Activated T-helper 17 cell treated with anti-CD3 and anti-CD28 coated beads, Interleukin-2, amount 50 U/mL, for 72 hours (primary cell): ENCODE data around the gene PTPRR. TPM values are rescaled to one million over a fixed set of nuclear protein-coding genes. Genes with fewer than 3 reads are reported as not detected.
A peak's percentile ranks its signal among the peaks of the same experiment; 100 is the strongest.
"Not testable (repeated sequence)": the region's sequence is repeated elsewhere in the genome, so short reads cannot be mapped to it uniquely, and the experiment has no call there.

ENCODE experiments used
- ATAC-seq: fragments of 150-1000 bp; cut with Tn5 transposase; replicated peaks from 2 replicates; pipeline ENCODE4 v1.10.0; 2021; ENCODE audit warnings: mild to moderate bottlenecking, moderate library complexity
- H3K27ac Mint-ChIP-seq: one replicate; pipeline ENCODE4 v1.8.0; 2022; ENCODE audit warnings: mixed read lengths
- H3K27me3 Mint-ChIP-seq: one replicate; pipeline ENCODE4 v1.8.0; 2022; ENCODE audit warnings: mixed read lengths
- H3K36me3 Mint-ChIP-seq: one replicate; pipeline ENCODE4 v1.8.0; 2022; ENCODE audit warnings: low read depth, mild to moderate bottlenecking, mixed read lengths
- H3K4me1 Mint-ChIP-seq: one replicate; pipeline ENCODE4 v1.8.0; 2022; ENCODE audit warnings: mixed read lengths
- H3K4me3 Mint-ChIP-seq: one replicate; pipeline ENCODE4 v1.8.0; 2022; ENCODE audit warnings: mild to moderate bottlenecking, mixed read lengths
- H3K9me3 Mint-ChIP-seq: one replicate; pipeline ENCODE4 v1.8.0; 2022; ENCODE audit warnings: mixed read lengths
- total RNA-seq, 2 donors: library from RNA; stranded (reverse); gene quantifications; one replicate each; pipeline ENCODE4 v1.2.3, GENCODE V29; 2022

PTPRR gene
- total RNA-seq, 2 donors from 2014 or later: not detected

DNA sequence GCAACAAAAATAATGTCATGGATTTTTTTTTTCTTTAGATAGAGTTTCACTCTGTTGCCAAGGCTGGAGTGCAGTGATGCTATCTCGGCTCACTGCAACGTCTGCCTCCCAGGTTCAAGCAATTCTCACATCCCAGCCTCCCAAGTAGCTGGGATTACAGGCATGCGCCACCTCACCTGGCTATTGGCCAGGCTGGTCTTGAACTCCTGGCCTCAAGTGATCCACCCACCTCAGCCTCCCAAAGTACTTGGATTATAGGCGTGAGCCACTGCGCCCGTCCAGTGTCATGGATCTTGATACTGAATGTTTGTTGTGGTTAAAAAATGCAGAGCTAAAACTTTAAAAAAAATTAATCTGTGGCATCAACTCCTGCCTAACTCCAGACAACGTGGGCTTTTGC lies 175.5 kb downstream of the PTPRR start:
- no peak overlapping the region for H3K4me3 Mint-ChIP-seq
- no peaks in the 10 kb centered on the region for H3K9me3 Mint-ChIP-seq
- no peaks in the 10 kb centered on the region for H3K36me3 Mint-ChIP-seq
- no peak for ATAC-seq
- H3K4me1 Mint-ChIP-seq: no peaks in the 10 kb centered on the region
- H3K27ac Mint-ChIP-seq: no peak overlapping the region
- H3K27me3 Mint-ChIP-seq: peaks cover 16% of the 10 kb centered on the region

DNA sequence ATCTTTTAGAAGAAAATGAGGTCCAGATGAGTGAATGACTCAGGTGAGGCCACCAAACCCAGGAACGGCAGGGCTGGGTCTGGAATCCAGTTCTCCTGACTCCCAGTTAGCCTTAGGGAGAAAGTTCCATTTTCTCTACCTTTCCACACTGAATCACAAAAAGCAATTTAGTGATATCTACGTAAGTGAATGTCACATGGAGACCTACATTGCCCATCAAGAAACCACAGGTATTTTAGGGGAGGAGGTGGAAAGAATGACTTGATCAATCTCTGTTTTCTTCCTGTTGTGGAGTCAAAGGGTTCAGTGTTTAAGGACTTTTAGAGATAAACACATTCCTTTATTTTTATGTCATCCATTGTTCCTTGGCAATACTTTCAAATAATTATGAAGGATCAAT lies 176.4 kb downstream of the PTPRR start:
- ATAC-seq: no peak
- no peaks in the 10 kb centered on the region for H3K36me3 Mint-ChIP-seq
- no peaks in the 10 kb centered on the region for H3K4me1 Mint-ChIP-seq
- H3K27me3 Mint-ChIP-seq: peaks cover 23% of the 10 kb centered on the region
- no peak overlapping the region for H3K27ac Mint-ChIP-seq
- no peak overlapping the region for H3K4me3 Mint-ChIP-seq
- no peaks in the 10 kb centered on the region for H3K9me3 Mint-ChIP-seq

DNA sequence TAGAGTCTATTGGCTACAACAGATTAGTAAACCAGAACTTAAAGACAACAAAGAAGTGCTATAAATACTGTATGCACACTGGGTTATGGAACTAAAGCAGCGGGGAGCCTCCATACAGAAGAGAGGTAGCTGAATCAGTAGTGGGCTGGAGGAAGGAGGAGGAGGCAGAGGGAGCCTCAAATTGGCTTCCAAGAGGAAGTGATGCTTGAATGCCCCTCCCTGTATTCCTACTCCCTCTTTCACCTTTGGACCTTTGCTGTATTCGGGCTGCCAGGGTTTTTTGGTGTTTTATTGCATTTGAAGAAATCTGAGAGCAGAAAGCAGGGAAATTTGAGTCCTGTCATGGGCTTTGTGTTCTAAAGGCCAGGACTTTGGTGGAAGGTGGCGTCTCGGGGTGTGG lies 179.3 kb downstream of the PTPRR start:
- Mint-ChIP-seq H3K4me1 (no peaks in the 10 kb centered on the region), H3K27ac (no peak overlapping the region), H3K4me3 (no peak overlapping the region), H3K36me3 (no peaks in the 10 kb centered on the region), H3K27me3 (peaks cover 18% of the 10 kb centered on the region), H3K9me3 (no peaks in the 10 kb centered on the region)
- no peak for ATAC-seq

DNA sequence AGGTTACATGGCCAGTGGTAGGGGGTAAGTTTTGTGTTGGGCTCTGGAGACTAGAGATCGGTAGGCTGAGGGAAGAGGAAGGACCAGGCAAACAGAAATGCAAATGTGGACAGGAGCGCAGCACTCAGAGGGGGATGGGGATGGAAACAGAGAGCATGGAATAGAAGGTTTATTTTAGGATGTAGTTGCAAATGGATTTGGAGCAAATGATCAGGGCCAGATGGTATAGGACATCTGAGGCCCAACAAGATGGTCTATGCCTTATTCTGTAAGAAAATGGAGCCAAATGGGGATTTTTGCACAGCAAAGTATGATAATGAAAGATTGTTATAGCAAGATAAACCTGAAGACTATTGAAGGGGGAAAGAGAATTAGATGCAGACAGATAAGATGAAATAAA lies 180.8 kb downstream of the PTPRR start:
- no peak for ATAC-seq
- Mint-ChIP-seq H3K9me3 (no peaks in the 10 kb centered on the region), H3K27ac (no peak overlapping the region), H3K27me3 (peaks cover 21% of the 10 kb centered on the region), H3K36me3 (no peaks in the 10 kb centered on the region), H3K4me1 (no peaks in the 10 kb centered on the region), H3K4me3 (no peak overlapping the region)

DNA sequence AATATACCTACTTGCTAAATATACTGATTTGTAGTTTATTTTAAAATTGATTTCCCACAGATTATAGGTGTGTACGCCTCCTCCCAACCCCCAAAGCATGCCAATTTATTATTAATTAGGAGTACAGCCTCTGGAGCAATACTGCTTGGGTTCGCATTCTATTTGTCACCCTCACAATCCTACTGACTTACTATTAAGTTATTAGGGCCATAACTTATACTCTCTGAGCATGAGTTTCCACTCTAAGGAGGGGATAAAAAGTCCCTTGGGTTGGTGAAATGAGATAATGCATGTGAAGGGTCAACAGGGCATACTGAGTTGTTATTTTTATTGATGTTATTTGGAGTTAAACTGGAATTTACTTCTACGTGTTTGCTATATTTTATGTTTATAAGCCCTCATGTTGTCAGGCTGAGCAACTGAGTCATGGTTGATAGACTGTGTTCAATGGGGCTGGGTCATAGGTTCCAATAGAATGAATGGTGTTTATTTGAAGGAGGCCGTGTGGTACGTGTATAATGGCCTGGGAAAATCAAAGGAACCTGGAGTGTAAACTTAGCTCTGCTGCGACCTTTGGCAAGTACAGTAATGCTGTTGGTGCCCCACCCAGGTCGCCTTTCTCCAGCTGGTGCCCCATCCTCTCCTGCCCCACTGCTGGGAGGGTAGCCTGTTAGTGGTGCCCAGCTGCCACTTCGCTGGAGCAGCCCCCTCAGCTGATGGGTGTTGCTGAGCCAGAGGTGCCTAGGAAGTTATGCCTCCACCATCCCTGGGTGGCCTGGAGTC lies 184.0 kb downstream of the PTPRR start:
- ATAC-seq: no peak
- H3K4me3 Mint-ChIP-seq: no peak overlapping the region
- H3K4me1 Mint-ChIP-seq: no peaks in the 10 kb centered on the region
- H3K9me3 Mint-ChIP-seq: no peaks in the 10 kb centered on the region
- H3K36me3 Mint-ChIP-seq: no peaks in the 10 kb centered on the region
- peaks cover 19% of the 10 kb centered on the region for H3K27me3 Mint-ChIP-seq
- H3K27ac Mint-ChIP-seq: no peak overlapping the region

DNA sequence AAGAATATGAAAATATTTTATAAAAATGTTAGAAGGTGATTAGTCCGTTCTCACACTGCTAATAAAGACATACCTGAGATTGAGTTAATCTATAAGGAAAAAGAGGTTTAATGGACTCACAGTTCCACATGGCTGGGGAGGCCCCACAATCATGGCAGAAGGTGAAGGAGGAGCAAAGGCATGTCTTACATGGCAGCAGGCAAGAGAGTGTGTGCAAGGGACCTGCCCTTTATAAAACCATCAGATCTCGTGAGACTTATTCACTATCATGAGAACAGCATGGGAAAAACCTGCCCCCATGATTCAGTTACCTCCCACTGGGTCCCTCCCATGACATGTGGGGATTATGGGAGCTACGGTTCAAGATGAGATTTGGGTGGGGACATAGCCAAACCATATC lies 185.3 kb downstream of the PTPRR start:
- H3K4me3 Mint-ChIP-seq: not testable (repeated sequence)
- H3K27me3 Mint-ChIP-seq: peaks cover 15% of the 10 kb centered on the region

DNA sequence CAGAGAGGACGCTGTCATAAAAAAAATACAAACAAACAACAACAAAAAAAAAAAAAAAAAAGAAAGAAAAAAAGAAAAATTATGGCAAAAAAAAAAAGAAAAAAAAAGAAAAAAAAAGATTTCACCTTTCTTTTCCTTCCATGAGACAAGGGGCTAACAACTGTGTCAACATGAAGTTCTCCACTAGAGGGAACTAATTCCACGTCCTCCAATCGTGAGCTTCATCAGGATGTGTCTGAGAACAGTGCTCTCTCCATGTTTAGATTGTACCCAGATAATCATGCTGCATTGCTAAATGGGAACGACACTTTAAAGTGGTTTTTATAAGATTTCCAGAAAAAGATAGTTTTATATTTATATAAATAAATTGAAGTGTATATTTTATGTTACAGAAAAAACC lies 187.2 kb downstream of the PTPRR start:
- Mint-ChIP-seq H3K4me3 (no peak overlapping the region), H3K27ac (no peak overlapping the region), H3K9me3 (no peaks in the 10 kb centered on the region), H3K36me3 (no peaks in the 10 kb centered on the region), H3K27me3 (peaks cover 8% of the 10 kb centered on the region), H3K4me1 (no peaks in the 10 kb centered on the region)
- ATAC-seq: peak; percentile 56

More for the DNA sequence above, 185.3 kb downstream of the PTPRR start:
- not testable (repeated sequence) for H3K9me3 Mint-ChIP-seq, ATAC-seq, H3K27ac Mint-ChIP-seq, H3K36me3 Mint-ChIP-seq, H3K4me1 Mint-ChIP-seq

DNA sequence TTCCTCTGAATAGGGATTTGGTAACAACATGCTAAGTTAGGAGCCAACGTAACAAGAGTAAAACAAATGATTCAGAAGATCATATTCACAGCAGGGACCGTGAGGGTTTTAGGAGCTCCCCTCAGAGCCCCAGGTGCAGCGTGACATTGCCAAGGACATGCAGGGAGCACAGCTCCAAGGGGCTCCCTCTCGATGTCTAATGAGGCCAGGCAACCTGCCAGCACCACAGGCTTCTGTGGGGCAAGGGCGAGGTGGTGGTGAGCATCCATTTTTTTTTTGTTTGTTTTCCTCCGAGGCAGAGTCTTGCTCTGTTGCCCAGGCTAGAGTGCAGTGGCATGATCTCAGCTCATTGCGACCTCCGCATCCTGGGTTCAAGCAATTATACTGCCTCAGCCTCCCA lies 188.3 kb downstream of the PTPRR start:
- H3K27ac Mint-ChIP-seq: no peak overlapping the region
- no peak overlapping the region for H3K4me3 Mint-ChIP-seq
- ATAC-seq: no peak
- no peaks in the 10 kb centered on the region for H3K4me1 Mint-ChIP-seq
- H3K9me3 Mint-ChIP-seq: no peaks in the 10 kb centered on the region
- H3K36me3 Mint-ChIP-seq: no peaks in the 10 kb centered on the region
- H3K27me3 Mint-ChIP-seq: peaks cover 8% of the 10 kb centered on the region

DNA sequence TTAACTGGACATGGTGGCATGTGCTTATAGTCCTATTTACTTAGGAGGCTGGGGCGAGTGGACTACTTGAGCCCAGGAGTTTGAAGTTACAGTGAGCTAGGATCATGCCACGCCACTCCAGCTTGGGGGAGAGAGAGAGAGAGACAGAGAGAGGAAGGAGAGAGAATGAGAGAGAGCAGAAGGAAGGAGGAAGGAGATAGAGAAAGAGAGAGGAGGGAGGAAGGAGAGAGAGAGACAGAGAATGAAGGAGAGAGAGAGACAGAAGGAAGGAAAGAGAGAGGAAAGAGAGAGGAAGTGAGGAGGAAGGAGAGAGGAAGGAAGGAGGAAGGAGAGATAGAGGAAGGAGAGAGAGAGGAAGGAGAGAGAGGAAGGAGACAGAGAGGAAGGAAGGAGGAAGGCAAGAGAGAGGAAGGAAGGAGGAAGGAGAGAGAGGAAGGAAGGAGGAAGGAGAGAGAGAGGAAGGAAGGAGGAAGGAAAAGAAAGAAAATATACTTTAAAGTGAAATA lies 189.8 kb downstream of the PTPRR start:
- H3K27ac Mint-ChIP-seq: no peak overlapping the region
- H3K4me1 Mint-ChIP-seq: no peaks in the 10 kb centered on the region

DNA sequence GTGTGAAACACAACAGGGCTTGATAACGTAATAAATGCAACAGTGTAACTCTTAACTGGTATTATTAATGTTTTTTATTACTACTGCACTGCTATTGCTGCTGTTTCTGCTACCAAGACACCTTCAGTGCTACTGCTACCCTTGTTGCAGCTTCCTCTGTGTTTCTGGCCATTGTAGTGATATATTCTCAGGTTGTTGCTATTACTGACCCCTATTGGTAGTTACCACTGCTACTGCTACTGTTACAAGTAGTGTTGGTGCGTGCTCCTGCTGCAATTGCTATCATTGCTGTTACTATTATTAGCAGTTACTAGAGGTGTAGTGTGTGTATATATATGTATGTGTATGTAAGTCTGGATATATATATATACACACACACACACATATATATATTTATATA lies 196.1 kb downstream of the PTPRR start:
- Mint-ChIP-seq H3K4me3 (no peak overlapping the region), H3K4me1 (peaks cover 8% of the 10 kb centered on the region), H3K9me3 (no peaks in the 10 kb centered on the region), H3K36me3 (no peaks in the 10 kb centered on the region), H3K27ac (no peak overlapping the region), H3K27me3 (peaks cover 3% of the 10 kb centered on the region)
- ATAC-seq: no peak

More for the DNA sequence above, 189.8 kb downstream of the PTPRR start:
- no peak for ATAC-seq
- H3K4me3 Mint-ChIP-seq: no peak overlapping the region
- H3K36me3 Mint-ChIP-seq: no peaks in the 10 kb centered on the region
- peaks cover 8% of the 10 kb centered on the region for H3K27me3 Mint-ChIP-seq
- H3K9me3 Mint-ChIP-seq: no peaks in the 10 kb centered on the region

DNA sequence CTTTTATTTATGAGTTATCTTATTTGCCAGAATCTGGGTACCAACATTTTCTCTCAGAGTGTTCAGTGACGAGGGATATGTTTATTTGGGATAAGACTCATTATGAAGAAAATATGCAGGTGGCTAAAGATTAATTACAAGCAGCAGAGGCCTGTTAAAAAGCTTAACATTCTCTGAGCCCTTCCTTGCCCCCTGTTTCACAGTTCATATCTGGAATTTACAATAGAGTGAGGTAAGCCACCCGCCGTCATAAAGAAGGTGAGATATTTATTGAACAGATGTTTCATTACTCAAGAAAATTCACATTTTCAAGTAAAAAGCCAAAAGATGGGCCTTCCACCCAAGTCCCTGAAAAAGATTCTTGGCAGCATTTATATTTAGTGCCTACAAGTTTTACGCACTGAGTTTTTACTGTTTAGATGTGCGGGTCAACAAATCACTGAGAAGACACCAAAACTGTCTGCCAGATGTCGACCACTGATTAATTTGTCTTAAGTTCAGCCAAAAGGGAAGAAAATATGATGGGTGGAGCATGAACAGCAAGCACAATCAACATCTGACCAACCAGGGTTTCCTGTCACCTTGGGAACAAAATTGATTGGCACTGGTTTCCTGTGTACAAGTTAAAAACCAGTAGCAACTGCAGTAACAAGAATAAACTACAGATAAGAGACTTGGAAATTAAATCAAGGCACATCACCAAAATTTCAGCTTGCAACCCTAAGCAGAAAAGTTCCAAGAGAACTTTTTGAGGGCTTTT lies 197.8 kb downstream of the PTPRR start:
- ATAC-seq: no peak
- Mint-ChIP-seq H3K27ac (no peak overlapping the region), H3K4me3 (no peak overlapping the region), H3K36me3 (no peaks in the 10 kb centered on the region), H3K9me3 (no peaks in the 10 kb centered on the region), H3K4me1 (peaks cover 8% of the 10 kb centered on the region), H3K27me3 (peaks cover 6% of the 10 kb centered on the region)

DNA sequence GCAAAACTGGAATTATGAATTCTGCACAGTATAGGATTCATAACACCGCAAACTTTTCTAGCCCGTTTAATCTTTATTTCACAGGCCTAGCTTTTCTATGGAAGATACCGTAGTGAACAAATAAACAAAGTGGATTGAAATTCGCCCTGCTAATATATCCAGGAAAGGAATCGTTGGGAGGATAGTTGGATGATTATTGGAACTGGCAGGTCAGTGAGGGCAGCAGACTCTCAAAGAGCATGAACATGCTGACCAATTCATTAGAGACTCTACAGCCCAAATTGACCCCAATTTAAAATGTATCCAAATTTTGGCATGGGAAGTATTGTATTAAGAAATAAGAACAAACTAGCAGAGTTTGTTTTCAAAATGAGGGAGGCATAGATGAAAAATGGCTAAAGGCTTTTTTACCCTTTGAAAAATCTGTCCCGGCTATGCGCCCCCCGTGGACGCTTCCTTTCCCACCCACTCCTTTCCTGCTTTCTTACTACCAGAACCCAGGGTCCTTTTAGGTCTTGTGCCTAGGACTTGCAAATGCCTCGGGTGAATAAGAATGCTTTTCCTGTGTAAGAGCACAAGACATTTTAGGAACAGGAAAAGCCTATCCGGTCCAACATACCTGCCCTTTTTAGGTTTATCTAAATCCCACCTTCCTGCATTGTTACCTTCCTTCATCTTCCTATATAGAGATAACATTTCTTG lies 198.7 kb downstream of the PTPRR start:
- Mint-ChIP-seq H3K9me3 (no peaks in the 10 kb centered on the region), H3K4me3 (no peak overlapping the region), H3K27me3 (peaks cover 6% of the 10 kb centered on the region), H3K4me1 (peaks cover 8% of the 10 kb centered on the region), H3K27ac (no peak overlapping the region), H3K36me3 (no peaks in the 10 kb centered on the region)
- no peak for ATAC-seq

DNA sequence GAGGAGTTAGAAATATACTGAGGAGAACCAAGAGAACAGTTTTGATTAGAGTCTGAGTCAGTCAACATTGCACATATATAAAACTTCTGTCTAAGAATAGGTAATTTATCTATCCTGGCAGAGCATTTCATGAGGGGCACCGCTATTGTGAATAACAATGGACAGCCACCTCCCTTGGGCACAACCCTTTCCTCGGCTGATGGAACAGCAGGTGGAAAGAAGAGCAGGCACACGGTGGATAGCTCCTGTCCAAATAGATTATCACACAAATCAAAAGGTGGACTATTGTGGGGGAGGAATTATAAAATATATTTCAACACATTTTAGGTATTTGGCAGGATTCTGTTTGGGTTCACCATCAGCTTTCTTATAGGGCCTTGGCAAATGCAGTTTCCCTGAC lies 199.3 kb downstream of the PTPRR start:
- no peak overlapping the region for H3K27ac Mint-ChIP-seq
- H3K4me1 Mint-ChIP-seq: peaks cover 8% of the 10 kb centered on the region
- no peak for ATAC-seq
- H3K9me3 Mint-ChIP-seq: no peaks in the 10 kb centered on the region
- H3K27me3 Mint-ChIP-seq: peaks cover 9% of the 10 kb centered on the region
- no peak overlapping the region for H3K4me3 Mint-ChIP-seq
- no peaks in the 10 kb centered on the region for H3K36me3 Mint-ChIP-seq

DNA sequence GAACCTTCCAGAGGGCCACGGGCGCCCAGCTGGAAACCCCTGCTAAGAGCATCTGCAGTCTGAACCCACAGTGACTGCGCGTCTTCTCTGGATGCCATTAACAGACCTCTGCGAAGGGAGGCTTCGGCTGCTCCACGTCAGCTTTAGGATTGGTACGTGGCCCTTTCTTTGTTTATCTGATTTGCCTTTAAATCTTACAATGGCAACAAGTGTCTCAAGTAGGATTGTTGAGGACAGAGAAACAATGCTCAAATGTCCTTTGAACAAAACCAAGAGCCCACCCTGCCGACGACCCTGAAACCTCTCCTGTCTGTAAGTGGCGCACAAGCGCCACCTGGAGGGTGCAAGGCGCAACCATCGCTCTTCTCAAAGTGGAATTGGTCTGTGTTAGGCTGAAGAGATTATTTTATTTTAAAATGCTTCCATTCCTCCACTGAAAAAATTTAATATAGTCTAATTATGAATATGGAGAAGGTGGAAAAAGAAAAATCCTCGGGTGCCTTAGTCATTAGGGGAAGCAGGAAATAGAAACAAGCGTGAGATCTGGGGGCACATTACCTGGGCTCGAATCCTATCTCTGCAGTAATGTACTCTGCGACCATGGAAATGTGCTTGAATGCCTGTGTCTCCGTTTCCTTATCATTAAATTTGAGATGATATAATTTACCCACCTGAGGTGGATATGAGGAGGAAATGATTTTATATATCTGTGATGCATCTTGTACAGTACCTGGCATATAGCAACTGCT lies 200.7 kb downstream of the PTPRR start:
- peak overlapping the region; percentile 52 for H3K4me3 Mint-ChIP-seq
- no peaks in the 10 kb centered on the region for H3K9me3 Mint-ChIP-seq
- H3K27ac Mint-ChIP-seq: no peak overlapping the region
- peaks cover 8% of the 10 kb centered on the region for H3K4me1 Mint-ChIP-seq
- ATAC-seq: no peak
- H3K27me3 Mint-ChIP-seq: peaks cover 12% of the 10 kb centered on the region
- no peaks in the 10 kb centered on the region for H3K36me3 Mint-ChIP-seq
